Measurements from ENCODE around the gene HMGN4.
"Not testable (repeated sequence)": the region's sequence is repeated elsewhere in the genome, so short reads cannot be mapped to it uniquely, and the experiment has no call there.

Gene HMGN4

DNA sequence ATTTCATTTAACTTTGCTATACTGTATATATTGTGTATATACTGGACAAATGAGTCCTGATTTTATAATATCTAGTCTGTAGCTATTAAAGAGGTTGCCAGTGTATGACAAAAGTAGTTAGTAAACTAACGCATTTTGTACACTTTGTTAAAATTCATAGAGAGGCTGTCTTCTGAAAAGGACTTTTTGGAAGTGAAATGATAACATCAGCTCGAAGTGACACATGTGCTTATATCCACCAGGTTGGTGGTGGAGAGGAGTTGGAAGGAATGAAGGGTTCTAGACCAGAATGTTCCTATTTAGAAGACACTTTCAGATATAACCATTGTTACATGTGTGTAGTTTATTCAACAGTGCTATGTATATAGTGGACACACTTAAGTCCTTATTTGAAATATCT lies 13.9 kb upstream of the HMGN4 start:
- DNase-seq: not testable (repeated sequence)

DNA sequence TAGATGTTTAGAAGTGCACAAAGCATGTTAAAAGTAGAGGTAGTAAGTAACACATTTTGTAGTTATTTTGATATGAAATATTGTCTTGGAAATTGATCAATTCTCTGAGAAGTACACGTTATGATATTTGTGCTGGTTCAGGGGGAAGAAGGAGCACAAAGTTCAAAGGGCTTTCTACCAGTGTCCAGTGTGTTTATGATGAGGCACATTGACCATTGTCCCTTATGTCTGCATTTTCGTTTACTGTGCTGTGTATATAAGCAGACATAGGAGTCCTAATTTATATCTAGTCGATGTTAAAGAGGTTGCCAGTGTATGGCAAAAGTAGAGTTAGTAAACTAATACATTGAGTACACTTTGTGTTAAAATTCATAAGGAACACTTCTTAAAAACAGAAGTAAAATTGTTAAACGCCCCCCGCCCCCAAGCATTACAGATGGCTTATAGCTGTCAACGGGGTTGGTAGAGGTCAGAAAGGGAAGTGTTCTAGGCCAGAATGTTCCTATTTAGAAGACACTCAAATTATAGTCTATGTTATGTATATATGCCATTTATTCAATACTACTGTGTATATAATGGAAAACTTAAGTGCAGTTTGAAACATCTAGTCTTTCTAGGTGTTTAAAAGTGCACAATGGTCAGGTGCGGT lies 13.3 kb upstream of the HMGN4 start:
- DNase-seq: no peak

DNA sequence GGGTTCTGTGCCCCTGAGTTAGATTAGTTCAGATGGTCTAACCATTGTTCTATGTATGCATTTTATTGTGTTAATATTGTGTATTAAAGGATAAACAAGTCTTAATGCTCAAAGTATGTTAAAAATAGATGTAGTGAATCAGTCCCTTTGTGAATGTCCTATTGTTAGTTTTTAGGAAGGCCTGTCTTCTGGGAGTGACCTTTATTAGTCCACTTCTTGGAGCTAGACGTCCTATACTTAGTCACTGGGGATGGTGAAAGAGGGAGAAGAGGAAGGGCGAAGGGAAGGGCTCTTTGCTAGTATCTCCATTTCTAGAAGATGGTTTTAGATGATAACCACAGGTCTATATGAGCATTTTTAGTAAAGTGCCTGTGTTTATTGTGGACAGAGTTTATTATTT lies 12.3 kb upstream of the HMGN4 start:
- DNase-seq: no peak

DNA sequence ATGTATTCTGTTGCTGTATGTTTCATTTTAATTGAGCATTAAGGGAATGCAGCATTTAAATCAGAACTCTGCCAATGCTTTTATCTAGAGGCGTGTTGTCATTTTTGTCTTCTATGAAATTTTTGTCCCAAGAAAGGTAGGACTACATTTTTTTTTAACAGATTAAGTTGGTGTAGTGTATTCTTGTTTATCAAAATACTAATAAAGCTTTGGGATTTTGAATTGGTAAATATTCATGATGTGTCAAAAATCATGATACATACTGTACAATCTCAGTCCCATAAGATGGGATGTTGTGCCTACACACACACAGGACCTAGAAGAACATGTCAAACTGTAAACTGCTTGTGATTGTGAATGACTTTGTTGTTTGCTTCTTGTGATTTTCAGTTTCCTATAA lies 11.2 kb upstream of the HMGN4 start:
- DNase-seq: no peak

DNA sequence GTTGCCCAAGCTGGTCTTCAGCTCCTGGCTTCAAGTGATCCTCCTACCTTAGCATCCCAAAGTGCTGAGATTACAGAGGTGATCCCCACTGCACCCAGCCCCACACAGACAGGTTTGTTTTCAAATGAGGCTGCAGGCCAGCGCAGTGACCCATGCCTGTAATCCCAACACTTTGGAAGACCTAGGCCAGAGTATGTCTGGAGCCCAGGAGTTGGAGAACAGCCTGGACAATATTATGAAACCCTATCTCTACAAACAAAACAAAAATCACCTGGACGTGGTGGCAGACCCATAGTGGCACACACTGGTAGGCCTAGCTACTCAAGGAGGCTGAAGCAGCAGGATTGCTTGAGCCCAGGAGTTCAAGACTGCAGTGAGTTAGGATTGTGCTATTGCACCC lies 8.0 kb upstream of the HMGN4 start:
- no peak for DNase-seq

DNA sequence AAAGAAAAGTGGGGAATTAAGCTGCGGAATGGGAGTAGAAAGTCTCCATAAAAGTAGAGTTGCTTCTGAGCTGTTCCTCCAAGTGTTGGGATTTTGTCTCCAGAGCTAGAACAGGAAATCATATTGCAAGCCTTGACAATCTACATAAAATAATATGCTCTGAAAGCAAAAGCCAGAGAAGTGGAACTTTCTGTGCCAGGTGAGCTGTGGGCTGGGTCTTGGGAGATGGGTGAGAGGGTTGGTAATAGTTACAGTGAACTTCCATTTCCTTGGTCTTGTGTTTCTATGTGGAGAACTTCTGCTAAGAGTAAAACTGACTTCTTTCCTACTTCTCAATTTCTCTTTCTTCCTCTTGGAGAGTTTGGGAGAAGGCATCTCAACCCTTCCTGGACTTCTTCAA lies 6.3 kb upstream of the HMGN4 start:
- DNase-seq: no peak

DNA sequence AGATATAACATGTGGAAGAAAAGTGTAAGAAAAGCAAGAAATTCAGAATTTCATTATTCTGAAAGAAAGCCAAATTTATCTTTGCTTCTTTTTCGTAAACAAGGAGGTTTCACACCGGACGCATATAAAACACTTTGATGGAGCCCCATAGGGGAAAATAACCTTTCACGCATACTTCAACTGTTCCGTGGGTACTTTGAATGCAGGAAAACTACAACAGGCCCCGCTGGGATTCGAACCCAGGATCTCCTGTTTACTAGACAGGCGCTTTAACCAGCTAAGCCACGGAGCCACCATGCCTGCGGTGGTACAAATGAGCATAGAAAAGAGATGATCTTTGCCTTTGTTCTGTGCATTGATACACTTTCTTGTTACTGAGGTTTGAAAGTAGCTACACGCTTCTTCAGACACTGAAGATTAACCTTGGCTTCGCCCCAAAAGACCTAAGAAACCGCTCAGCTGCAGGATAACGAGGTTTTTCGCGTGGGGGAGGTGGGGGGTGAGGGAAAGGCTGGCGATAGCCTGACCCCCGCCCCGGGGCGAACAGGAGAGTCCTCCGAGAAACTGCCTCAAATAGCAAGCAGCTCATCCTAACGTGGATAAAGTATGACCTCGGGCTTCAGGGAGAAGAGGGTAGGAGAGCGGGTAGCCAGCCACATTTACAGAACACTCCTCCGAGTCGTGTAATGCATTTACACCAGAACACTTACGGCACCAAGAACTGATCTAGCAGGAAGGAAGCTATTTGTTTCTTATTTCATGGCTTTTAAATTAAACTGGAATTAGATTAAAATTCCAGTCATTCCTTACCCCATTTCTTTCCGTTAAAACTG lies 5.3 kb upstream of the HMGN4 start:
- peak; percentile 98 for DNase-seq

DNA sequence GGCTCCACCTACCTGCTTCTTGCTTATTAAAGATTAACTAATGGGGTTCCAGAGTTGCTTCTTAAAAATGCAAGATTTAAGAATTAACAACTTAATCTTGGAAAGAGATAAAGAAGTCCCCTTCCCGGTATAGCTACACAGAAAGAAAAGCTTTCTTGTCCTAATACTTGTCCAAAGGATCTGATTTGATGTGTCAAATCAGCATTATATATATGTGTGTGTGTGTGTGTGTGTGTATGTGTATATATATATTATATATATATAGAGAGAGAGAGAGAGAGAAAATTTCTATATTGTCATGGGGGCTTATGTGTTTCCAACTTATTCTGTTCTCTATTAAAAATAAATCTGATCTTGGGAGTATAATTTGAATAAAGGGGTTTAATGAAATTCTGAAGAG lies 4.6 kb upstream of the HMGN4 start:
- no peak for DNase-seq

DNA sequence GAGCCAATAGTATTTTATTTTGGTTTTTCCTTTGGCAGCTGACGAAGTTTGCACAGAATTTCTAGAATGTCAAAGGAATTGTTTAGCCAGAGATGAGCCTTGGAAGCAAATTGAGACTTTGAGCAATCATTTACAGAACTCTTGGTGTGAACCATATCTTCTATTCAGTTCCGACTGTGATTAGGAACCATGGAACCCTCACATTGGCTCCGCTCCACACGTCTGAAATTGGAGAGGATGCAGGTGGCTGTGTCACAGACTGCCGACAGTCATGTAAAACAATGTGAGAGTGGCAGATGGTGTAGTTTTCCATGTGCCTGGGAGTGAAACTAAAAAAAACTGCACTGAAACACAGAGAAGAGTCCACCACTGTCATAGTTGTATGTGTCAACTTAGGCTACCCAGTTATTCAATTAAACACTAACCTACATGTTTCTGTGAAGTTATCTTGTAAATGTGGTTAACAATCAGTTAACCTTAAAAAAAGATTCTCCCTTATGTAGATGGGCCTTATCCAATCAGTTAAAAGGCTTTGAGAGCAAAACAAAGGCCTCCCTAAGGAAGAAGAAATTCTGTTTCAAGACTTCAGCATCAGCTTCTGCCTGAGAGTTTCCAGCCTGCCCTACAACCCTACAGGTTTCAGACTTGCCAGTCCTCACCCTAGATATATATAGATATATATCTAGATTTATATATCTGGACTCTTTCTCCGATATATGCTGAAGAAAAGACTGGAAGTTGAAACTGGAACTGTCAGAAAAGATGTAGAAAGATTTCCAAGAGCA lies 3.3 kb upstream of the HMGN4 start:
- peak; percentile 88 for DNase-seq

DNA sequence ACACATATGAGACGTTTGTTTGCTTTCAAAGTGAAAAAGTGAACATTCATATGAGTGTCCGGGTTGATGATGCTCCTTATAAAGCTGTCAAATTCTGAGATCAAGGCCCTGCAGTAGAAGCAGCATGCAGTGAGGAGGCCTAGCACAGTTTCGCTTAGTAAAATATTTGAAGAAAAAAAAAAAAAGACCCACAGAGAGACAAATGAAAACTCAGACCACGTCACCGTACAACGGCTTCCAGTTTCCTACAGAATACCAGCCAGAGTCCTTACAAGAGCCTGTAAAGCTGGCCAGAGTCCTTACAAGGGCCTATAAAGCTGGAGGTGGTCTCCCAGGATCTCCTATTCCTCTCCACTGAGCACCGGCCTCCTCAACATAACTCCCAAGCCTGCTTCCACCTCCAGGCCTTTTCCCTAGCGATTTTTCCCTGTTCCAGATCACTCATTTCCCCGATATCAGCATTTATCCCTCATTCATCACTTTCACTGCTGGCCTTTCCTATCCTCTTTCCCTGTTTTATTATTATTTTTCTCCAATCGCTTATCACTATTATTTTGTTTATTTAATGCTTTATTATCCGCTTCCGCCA lies 1.5 kb upstream of the HMGN4 start:
- peak; percentile 84 for DNase-seq

DNA sequence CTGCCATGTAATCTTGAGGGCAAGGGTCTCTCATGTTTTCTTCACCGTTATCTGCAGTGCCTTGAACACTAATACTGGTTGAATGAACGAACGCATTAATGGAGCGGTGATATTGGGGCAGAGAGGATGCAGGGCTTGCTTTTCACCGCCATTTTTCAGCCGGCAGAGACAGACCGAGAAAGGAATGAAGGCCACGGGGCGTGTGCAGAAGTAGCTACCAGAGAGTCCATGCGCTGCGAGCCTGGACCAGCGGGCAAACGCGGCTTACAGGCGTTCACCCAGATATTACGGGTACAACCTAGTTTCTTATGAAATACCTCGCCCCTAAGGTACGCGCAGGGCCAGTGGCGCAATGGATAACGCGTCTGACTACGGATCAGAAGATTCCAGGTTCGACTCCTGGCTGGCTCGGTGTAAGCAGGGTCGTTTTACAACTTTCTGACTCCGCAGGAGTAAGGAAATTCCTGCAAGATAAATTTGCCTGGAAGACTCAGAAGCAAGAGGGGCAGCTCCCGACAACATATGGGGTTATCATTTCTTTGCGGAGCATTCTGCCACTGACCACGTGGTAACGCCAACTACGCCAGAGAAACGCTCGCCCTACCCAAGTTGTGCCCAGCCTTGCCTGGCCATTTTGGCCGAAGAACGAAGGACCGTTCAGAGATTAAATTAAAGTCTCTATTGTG lies 863 bp upstream of the HMGN4 start:
- DNase-seq: peak; percentile 98

DNA sequence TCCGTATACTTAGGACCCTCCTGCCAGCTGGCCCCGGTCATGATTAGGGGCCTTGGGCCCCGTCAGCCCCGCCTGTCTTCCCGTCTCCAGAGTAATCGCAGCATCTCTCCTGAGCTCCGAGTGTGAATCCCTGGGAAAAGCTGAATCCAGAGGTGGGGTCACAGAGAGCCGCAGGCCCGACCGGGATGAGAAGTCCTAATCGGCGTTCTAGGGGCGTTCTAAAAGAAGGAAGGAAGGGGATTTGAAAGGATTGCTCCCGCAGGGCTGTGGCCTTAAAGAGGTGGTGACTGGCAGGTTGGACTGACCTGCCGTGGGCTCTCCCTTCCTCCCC lies 371 bp downstream of the HMGN4 start:
- DNase-seq: peak; percentile 88

DNA sequence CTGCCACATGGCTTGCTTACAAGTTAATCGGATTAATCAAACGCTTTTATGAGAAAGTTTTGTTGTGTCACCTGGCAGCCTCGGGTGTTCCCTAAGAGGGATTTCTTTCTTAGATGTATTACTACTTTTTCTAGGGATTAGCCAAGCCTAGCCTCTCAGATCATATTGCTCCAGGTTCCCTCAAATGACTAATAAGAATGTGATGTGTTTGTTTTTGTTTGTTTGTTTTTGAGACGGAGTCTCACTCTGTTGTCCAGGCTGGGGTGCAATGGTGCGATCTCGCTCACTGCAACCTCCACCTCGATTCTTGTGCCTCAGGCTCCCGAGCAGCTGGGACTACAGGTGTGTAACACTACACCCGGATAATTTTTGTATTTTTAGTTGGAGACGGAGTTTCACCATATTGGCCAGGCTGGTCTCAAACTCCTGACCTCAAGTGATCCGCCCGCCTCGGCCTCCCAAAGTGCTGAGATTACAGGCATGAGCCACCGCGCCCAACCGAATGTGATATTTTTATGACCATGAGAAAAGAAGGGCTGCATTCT lies 977 bp downstream of the HMGN4 start:
- peak; percentile 92 for DNase-seq

DNA sequence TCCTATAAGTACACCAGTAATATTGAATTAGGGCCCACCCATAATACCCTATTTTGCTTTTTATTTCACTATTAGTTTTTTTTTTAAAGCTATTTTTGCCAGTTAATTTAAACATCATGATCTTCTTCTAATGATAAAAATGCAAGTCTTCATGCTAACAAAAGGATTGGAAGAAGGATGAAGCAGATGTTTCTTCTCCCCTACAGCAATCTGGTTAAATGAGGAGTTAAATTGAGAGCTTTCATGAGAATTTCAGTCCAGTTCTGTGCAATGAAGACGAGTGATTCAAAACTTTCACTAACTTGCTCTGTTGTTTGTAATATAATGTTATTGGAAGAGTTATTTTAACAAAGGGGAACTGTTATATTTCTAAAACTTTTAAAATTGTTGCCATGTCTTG lies 3.4 kb downstream of the HMGN4 start:
- DNase-seq: no peak

DNA sequence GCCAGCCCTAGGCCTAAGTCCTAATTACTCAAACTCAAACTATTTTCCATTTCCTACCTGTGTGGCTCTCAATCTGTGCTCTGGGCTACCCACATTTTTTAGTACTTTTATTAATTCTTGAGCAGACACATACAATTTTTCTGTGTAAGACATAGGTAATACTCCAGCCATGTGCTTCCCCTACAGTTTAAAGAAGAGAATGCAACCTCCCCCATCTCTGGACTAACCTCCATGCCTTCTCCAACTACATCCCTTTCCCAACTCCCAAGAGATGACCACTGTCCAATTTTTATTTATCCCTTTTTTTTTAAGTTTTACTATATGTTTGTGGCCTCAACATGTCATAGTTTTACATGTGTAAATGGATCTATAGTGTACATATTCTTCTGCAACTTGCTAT lies 5.8 kb downstream of the HMGN4 start:
- peak; percentile 37 for DNase-seq

DNA sequence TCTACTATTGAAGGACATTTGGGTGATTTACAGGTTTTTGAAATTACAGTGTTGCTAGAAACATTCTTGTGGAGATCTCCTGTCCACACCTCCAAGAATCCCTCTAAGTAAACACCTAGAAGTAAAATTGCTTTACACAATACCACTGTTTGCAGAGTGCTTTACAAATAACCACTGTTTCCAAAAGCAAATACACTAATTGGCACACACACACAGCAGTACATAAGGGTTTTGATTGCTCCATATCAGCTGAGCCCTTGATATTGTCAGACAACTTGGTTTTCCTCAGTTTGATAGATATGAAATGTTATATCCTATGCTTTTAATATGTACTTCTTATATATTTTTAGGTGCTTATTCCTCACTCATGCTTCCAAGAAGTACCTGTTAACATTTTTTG lies 6.3 kb downstream of the HMGN4 start:
- no peak for DNase-seq

DNA sequence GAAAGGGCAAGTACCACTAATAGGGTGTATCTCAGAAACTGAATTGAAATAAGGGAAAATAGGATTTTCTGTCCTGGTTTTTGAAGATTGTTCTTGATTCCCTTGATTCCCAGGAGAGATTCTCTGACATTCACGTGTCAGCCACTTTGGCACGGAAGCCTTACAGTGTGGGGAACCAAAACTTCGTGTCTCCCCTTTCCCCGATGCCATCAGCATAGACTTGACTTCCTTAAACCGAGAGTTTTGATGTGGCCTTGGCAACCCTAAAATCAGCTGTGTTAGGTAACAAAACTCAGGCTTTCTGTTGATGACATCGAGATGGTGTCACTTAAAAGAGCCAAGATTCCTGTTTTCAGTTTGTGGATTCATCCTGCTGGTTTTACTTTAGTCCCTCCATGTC lies 7.5 kb downstream of the HMGN4 start:
- no peak for DNase-seq

DNA sequence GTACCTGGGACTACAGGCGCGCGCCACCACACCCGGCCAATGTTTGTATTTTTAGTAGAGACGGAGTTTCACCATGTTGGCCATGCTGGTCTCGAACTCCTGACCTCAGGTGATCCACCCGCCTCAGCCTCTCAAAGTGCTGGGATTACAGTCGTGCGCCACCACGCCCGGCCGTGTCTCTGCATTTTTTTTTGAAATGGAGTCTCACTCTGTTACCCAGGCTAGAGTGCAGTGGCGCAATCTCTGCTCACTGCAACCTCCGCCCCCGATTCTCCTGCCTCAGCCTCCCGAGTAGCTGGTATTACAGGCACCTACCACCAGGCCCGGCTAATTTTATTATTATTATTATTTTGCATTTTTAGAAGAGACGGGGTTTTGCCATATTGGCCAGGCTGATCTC lies 9.2 kb downstream of the HMGN4 start:
- DNase-seq: not testable (repeated sequence)

DNA sequence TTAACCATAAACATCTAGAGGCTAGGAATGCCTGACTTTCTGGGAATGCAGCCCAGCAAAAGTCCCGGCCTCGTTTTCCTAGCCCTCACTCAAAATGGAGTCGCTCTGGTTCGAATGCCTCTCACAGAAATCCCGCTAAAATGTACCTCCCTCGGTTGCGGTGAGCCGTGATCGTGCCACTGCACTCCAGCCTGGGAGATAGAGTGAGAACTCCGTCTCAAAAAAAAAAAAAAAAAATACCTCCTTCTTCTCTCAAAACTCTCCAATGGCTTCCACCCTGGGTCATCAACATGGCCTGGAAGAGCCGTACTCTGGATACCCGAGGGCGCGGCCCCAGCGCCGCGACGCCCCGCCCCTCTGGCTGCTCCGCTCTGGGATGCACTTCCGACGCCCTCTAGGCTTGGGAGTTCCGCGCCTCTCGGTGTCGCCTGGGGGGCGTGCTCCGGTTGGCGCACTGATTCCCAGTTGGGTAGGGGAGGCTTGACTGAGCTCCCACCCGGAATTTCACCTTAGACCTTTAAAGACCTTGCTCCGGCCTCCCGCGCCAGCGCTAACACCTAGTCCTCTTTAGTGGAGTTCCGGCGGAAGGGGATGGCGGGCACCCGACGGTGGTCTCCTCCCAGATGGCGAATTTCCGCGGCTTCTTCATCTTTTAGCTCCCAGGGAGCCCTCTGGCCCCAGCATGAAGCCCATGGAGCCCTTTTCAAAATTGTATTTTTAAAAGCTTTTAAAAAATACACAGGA lies 12.3 kb downstream of the HMGN4 start:
- DNase-seq: peak; percentile 92

DNA sequence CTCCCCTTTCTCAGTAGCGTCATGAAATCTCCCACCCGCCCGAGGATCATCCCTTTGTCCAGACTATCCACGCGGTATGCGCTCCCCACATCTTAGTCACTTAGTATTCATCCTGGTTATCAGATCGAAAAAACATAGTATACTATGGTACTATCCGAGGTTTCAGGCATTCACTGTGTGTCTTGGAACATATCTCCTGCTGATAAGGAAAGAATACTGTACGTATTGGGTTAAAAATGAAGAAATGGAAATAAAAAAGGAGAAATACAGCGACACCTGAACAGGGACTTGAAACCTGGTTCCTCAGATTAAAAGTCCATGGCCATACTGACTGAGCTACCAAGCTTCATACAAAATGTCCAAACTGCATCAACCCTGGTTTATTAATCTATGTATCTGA lies 14.0 kb downstream of the HMGN4 start:
- DNase-seq: peak; percentile 41

DNA sequence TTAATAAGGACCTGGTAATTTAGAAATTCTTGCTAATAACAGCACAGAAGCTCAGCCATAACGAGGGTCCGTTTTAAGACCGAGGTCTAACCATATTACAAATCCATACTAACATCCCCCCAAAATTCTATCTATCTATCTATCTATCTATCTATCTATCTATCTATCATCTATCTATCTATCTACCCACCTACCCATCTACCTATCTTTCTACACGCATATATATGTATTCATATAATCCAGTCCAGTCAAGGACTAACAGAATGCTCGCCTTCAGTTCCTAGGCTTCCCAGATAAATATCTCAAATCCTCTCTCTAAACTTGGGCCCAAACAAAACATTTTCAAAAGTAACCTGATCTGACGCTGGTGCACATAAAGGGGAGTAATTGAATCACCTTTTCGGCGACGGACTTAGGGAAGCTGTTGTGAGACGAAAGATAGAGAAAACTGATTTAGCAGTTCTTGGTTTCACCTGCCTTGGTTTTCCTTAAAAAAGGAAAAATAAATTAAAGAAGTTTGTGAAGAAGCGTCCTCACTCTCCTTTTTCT lies 14.5 kb downstream of the HMGN4 start:
- peak; percentile 71 for DNase-seq

DNA sequence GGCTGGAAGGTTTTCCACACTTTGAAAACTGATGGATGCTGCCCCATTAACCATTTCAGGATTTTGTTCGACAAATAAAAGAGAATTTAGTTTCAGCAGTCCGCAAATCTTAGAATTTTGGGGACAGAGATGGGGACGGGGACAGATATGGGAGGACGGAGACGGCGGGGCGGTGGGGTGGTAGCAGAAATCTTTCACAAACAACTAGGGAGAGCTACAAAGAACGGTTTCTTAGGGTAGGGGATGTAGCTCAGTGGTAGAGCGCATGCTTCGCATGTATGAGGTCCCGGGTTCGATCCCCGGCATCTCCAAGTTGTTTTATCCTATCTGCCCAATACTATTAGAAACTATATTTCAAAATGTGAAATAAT lies 15.1 kb downstream of the HMGN4 start:
- peak; percentile 92 for DNase-seq

Data from NCI-H82 (cell line).